Activated CD8-positive, alpha-beta T cell treated with anti-CD3 and anti-CD28 coated beads, Interleukin-2, amount 10 ng/mL, durations not matched to agents 7 days and 5 days (primary cell): ENCODE measurements around the gene GALNT2. TPM values are rescaled to one million over a fixed set of nuclear protein-coding genes. Genes with fewer than 3 reads are reported as not detected.

Experiments used
- ATAC-seq: fragments of 150-1000 bp; cut with Tn5 transposase; one replicate; pipeline ENCODE4 v1.10.0; 2021; ENCODE audit warnings: moderate library complexity
- CTCF ChIA-PET: fragments of 350-600 bp; sonication (Branson Sonifier 250); formaldehyde crosslinking; loops from one replicate; lab custom pipeline; 2021; ENCODE audit warnings: antibody characterized with exemption; lab: Charles Lee
- POLR2A ChIA-PET: fragments of 350-600 bp; sonication (Branson Sonifier 250); formaldehyde crosslinking; loops from one replicate; lab custom pipeline; 2021; ENCODE audit warnings: antibody characterized with exemption; lab: Charles Lee
- DNase-seq: peaks from one replicate; pipeline ENCODE4 v3.0.0-alpha.2; 2020
- H3K27ac Mint-ChIP-seq: one replicate; pipeline ENCODE4 v1.8.0; 2021; ENCODE audit warnings: mild to moderate bottlenecking, mixed read lengths
- H3K27me3 Mint-ChIP-seq: one replicate; pipeline ENCODE4 v1.8.0; 2021; ENCODE audit warnings: low read depth, mixed read lengths
- H3K36me3 Mint-ChIP-seq: one replicate; pipeline ENCODE4 v1.8.0; 2021; ENCODE audit warnings: low read depth, mixed read lengths
- H3K4me1 Mint-ChIP-seq: one replicate; pipeline ENCODE4 v1.8.0; 2021; ENCODE audit warnings: low read depth, mixed read lengths
- H3K4me3 Mint-ChIP-seq: one replicate; pipeline ENCODE4 v1.8.0; 2021; ENCODE audit warnings: mild to moderate bottlenecking, mixed read lengths
- H3K9me3 Mint-ChIP-seq: one replicate; pipeline ENCODE4 v1.8.0; 2022; ENCODE audit warnings: mixed read lengths; ENCODE audit not compliant: insufficient read depth
- total RNA-seq, 2 experiments: library from RNA; stranded (reverse); gene quantifications; one replicate each; pipeline ENCODE4 v1.2.3, GENCODE V29; 2021

GALNT2 gene
- total RNA-seq, 2 experiments from 2014 or later, result 20.7 to 21.2 TPM

DNA sequence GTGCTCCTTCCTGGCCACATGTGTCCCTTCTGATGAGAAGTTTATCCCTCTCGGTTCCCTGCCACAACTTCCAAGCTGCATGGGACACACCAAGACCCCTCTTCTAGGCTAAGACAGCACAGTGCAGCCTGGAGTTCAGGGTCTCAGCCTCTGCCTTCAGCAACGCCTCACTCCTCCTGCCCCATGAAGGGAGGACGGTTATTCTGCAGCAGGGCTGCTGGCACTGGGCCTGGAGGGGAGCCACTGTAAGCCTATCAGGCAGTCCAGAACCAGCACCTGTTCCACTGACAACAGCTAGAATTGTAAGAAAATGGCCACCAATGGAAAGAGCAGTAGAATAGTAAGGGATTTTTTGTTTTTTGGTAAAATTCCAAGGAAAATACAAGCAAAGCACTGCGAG is 72.3 kb downstream of the GALNT2 start:
- H3K4me1 Mint-ChIP-seq, result peaks cover 24% of the 10 kb centered on the region

DNA sequence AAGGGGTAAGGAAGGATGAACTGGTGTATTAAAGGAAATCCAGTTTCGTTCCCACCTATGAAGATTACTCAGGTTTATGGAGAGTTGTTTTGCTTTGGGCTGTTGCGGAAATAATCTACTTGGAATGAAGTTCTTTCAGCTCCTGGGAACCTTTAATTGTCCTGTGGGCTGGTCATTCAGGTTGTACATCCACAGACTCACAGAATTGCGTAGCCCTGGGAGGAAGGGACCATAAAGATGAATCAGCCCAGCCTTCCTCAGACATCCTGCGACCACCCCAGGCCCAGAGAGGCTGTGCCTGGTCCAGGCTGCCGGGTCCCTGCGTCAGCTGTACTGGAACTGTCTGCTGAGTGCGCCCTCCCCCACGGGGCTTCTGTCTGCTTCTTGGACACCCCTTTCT is 72.7 kb downstream of the GALNT2 start:
- POLR2A ChIA-PET, result no interaction called here
- no peak for DNase-seq
- ATAC-seq, result no peak
- CTCF ChIA-PET, result interaction anchor here (1.3 kb wide), 1 partner anchor 27 kb away, joined by 3 read pairs; no protein-coding TSS in a partner anchor
- Mint-ChIP-seq H3K36me3 (no peaks in the 10 kb centered on the region), H3K27me3 (no peaks in the 10 kb centered on the region), H3K4me1 (peaks cover 28% of the 10 kb centered on the region), H3K4me3 (no peak overlapping the region), H3K9me3 (no peaks in the 10 kb centered on the region), H3K27ac (no peak overlapping the region)

More for the DNA sequence above, 72.3 kb downstream of the GALNT2 start:
- Mint-ChIP-seq H3K9me3 (no peaks in the 10 kb centered on the region), H3K36me3 (no peaks in the 10 kb centered on the region), H3K4me3 (no peak overlapping the region), H3K27ac (no peak overlapping the region), H3K27me3 (no peaks in the 10 kb centered on the region)
- DNase-seq, result no peak
- no peak for ATAC-seq
- ChIA-PET CTCF (interaction anchor here (1.3 kb wide), 1 partner anchor 28 kb away, joined by 3 read pairs; no protein-coding TSS in a partner anchor), POLR2A (no interaction called here)

DNA sequence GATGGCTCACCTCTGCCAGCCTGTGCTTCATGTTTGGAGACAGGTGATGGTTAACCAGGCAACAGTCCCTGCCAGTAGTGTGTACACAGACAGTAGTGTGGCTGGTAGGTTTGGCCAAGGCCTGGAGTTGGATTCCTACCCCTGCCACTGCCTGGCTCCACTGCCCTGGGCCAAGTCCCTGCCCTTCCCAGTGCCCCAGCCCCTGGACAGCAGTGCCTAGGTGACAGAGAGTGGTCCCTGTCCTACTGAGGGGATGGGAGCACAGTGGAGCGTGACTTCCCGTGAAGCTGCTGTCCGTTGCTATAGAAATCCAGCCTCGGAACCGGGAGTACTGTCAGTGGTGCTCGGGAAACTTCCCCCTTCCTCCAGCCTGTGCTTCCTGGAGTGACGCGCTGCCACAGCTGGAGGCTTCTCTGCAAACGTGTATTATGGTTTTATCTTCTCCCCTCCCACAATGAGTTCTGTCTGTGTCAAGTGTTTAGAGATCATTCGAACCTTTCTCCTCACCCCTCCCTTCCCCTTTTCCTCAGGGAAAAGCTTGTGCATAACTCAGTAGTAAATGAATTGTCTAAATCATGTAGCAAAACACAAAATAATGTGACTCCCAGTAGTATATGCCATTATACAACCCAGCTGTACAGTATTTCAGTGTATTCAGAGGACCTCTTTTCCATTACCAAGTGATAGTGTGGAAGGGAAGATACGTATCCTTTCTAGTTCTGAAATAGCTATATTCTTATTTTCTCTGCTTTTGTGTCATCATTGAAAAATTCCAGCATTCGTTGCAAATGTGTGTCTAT is 73.4 kb downstream of the GALNT2 start:
- Mint-ChIP-seq H3K4me3 (no peak overlapping the region), H3K36me3 (no peaks in the 10 kb centered on the region), H3K4me1 (peaks cover 33% of the 10 kb centered on the region), H3K9me3 (no peaks in the 10 kb centered on the region), H3K27me3 (no peaks in the 10 kb centered on the region), H3K27ac (no peak overlapping the region)
- DNase-seq, result no peak
- ATAC-seq, result no peak
- POLR2A ChIA-PET, result interaction anchor here (0.6 kb wide), 1 partner anchor 64 kb away, joined by 3 read pairs; no protein-coding TSS in a partner anchor
- CTCF ChIA-PET, result interaction anchor here (0.7 to 1.3 kb wide), 2 partner anchors 24 to 27 kb away, joined by 3 read pairs; no protein-coding TSS in a partner anchor

GRCh38 chr1:230141021-230141648 is 74.1 kb downstream of the GALNT2 start:
- H3K27me3 Mint-ChIP-seq, result no peaks in the 10 kb centered on the region
- ATAC-seq, result no peak
- DNase-seq, result no peak
- POLR2A ChIA-PET, result interaction anchor here (0.6 kb wide), 1 partner anchor 64 kb away, joined by 3 read pairs; no protein-coding TSS in a partner anchor
- H3K27ac Mint-ChIP-seq, result no peak overlapping the region
- H3K4me1 Mint-ChIP-seq, result peaks cover 38% of the 10 kb centered on the region
- CTCF ChIA-PET, result interaction anchor here (0.7 kb wide), 1 partner anchor 25 kb away, joined by 3 read pairs; no protein-coding TSS in a partner anchor
- H3K36me3 Mint-ChIP-seq, result no peaks in the 10 kb centered on the region
- no peaks in the 10 kb centered on the region for H3K9me3 Mint-ChIP-seq
- H3K4me3 Mint-ChIP-seq, result no peak overlapping the region

- CTCF ChIA-PET, result no interaction called here
- DNase-seq (no peak), ATAC-seq (no peak)
- peaks cover 46% of the 10 kb centered on the region for H3K4me1 Mint-ChIP-seq
- H3K27me3 Mint-ChIP-seq, result no peaks in the 10 kb centered on the region
- H3K27ac Mint-ChIP-seq, result no peak overlapping the region
- no peaks in the 10 kb centered on the region for H3K9me3 Mint-ChIP-seq
- H3K36me3 Mint-ChIP-seq, result no peaks in the 10 kb centered on the region
- POLR2A ChIA-PET, result no interaction called here
- no peak overlapping the region for H3K4me3 Mint-ChIP-seq
Observed at GRCh38 chr1:230141797-230142607, 75.0 kb downstream of the GALNT2 start.

GRCh38 chr1:230142608-230143210 is 75.7 kb downstream of the GALNT2 start:
- DNase-seq (no peak), ATAC-seq (no peak)
- Mint-ChIP-seq H3K36me3 (no peaks in the 10 kb centered on the region), H3K27ac (no peak overlapping the region), H3K27me3 (no peaks in the 10 kb centered on the region), H3K4me3 (no peak overlapping the region), H3K4me1 (peaks cover 53% of the 10 kb centered on the region), H3K9me3 (no peaks in the 10 kb centered on the region)
- POLR2A ChIA-PET, result interaction anchor here (0.7 kb wide), 1 partner anchor 45 kb away, joined by 3 read pairs; no protein-coding TSS in a partner anchor
- CTCF ChIA-PET, result no interaction called here

- peaks cover 51% of the 10 kb centered on the region for H3K4me1 Mint-ChIP-seq
- ATAC-seq, result no peak
- ChIA-PET POLR2A (no interaction called here), CTCF (no interaction called here)
- H3K27ac Mint-ChIP-seq, result no peak overlapping the region
- H3K36me3 Mint-ChIP-seq, result no peaks in the 10 kb centered on the region
- H3K4me3 Mint-ChIP-seq, result no peak overlapping the region
- H3K27me3 Mint-ChIP-seq, result no peaks in the 10 kb centered on the region
- DNase-seq, result no peak
- no peaks in the 10 kb centered on the region for H3K9me3 Mint-ChIP-seq
Observed at GRCh38 chr1:230143534-230143933, 76.5 kb downstream of the GALNT2 start.

GRCh38 chr1:230144010-230144614 is 77.1 kb downstream of the GALNT2 start:
- Mint-ChIP-seq H3K36me3 (no peaks in the 10 kb centered on the region), H3K27me3 (no peaks in the 10 kb centered on the region), H3K4me1 (peaks cover 47% of the 10 kb centered on the region), H3K9me3 (no peaks in the 10 kb centered on the region), H3K4me3 (no peak overlapping the region), H3K27ac (no peak overlapping the region)
- DNase-seq (no peak), ATAC-seq (no peak)
- POLR2A ChIA-PET, result no interaction called here
- CTCF ChIA-PET, result no interaction called here

DNA sequence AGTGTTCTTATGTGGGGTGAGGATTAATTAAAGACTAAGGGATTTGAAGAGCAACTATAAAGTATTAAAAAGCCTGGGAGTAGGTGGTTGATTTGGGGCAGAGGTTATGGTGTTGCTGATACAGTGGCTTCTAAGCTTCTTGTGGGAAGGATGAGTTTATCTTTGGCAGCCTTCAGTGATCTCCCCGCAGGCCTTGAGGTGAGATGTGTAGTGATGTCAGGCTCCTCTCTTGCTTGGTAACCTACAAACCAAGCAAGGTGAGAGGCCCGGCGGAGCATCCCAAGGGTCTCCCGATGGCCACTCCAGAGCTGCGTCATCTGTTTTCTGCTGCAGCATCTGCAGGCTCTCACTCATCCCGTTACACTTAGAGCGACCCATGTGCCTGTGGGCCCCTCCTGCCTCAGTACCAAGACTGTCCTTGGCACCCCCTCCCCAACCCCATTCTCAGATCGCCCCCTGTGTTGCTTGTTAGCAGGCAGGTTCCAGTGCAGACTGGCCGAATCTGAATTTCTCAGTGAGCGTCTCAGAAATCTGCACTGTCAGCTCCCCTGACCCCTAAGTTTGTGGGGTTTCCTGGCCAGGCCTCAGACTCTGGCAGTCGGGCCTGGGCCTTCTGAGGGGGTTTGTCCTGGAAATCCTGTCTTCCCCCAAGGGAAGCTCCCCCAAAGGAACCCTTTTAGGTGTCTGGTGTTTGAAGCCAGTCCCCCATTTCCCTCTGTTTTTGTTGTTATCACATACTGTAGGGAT is 77.9 kb downstream of the GALNT2 start:
- POLR2A ChIA-PET, result interaction anchor here (0.6 kb wide), 1 partner anchor 293 kb away, joined by 5 read pairs; no protein-coding TSS in a partner anchor

GRCh38 chr1:230145505-230145899 is 78.5 kb downstream of the GALNT2 start:
- DNase-seq, result no peak
- no peak for ATAC-seq

More for the DNA sequence above, 77.9 kb downstream of the GALNT2 start:
- CTCF ChIA-PET, result no interaction called here
- ATAC-seq (no peak), DNase-seq (no peak)
- Mint-ChIP-seq H3K27me3 (no peaks in the 10 kb centered on the region), H3K4me1 (peaks cover 55% of the 10 kb centered on the region), H3K4me3 (no peak overlapping the region), H3K27ac (no peak overlapping the region), H3K36me3 (no peaks in the 10 kb centered on the region), H3K9me3 (no peaks in the 10 kb centered on the region)

More at GRCh38 chr1:230145505-230145899, 78.5 kb downstream of the GALNT2 start:
- no peaks in the 10 kb centered on the region for H3K9me3 Mint-ChIP-seq
- ChIA-PET POLR2A (interaction anchor here (0.6 kb wide), 1 partner anchor 293 kb away, joined by 5 read pairs; no protein-coding TSS in a partner anchor), CTCF (no interaction called here)
- H3K4me3 Mint-ChIP-seq, result no peak overlapping the region
- H3K4me1 Mint-ChIP-seq, result peaks cover 60% of the 10 kb centered on the region
- H3K27ac Mint-ChIP-seq, result no peak overlapping the region
- H3K27me3 Mint-ChIP-seq, result no peaks in the 10 kb centered on the region
- H3K36me3 Mint-ChIP-seq, result no peaks in the 10 kb centered on the region
